Tibial artery (tissue), 4 donors: Measurements from ENCODE around the gene XPA.

Source experiments
- DNase-seq, 2 donors: peaks; one replicate each; pipeline ENCODE4 v3.0.0-alpha.2; 2019
- H3K27ac ChIP-seq, 2 donors: fragments of 200-600 bp; sonication (generic) in 1 of 2; 1 replicate in 1 of 2; 2 replicates in 1 of 2; pipeline ENCODE4 v1.5.1; 2018 to 2019; ENCODE audit warnings: mild to moderate bottlenecking in 1 of 2
- H3K27me3 ChIP-seq, 2 donors: fragments of 200-600 bp; sonication (generic) in 1 of 2; one replicate each; pipeline versions ENCODE4 v1.5.1 to v1.6.0; 2016 to 2019
- H3K36me3 ChIP-seq, 3 donors: fragments of 200-600 bp; sonication (generic) in 2 of 3; one replicate each; pipeline ENCODE4 v1.5.1; 2016 to 2019; ENCODE audit warnings: mild to moderate bottlenecking in 2 of 3
- H3K4me1 ChIP-seq, 4 donors: fragments of 200-600 bp; sonication (generic) in 2 of 4; 1 replicate in 3 of 4; 2 replicates in 1 of 4; pipeline ENCODE4 v1.5.1; 2016 to 2019
- H3K4me3 ChIP-seq, 2 donors: fragments of 200-600 bp; sonication (generic) in 1 of 2; 1 replicate in 1 of 2; 2 replicates in 1 of 2; pipeline ENCODE4 v1.5.1; 2018 to 2019; ENCODE audit warnings: mild to moderate bottlenecking in 2 of 2
- H3K9me3 ChIP-seq, 3 donors: fragments of 200-600 bp; sonication (generic) in 1 of 3; one replicate each; pipeline ENCODE4 v1.5.1; 2016 to 2019
- CTCF ChIP-seq, 2 experiments: fragments of 200-600 bp in 1 of 2; fragments of 450-650 bp in 1 of 2; IDR thresholded peaks; one replicate each; pipeline ENCODE4 v1.5.1; 2017 to 2019; ENCODE audit warnings: antibody characterized with exemption in 2 of 2, mild to moderate bottlenecking in 1 of 2, moderate library complexity in 1 of 2
- intact Hi-C: fragments of 100-400 bp; cut with DNase I; formaldehyde crosslinking; loops from one replicate; pipeline ENCODE4 v1.15.0; 2023; ENCODE audit warnings: low total_unique reads

Gene XPA

DNA sequence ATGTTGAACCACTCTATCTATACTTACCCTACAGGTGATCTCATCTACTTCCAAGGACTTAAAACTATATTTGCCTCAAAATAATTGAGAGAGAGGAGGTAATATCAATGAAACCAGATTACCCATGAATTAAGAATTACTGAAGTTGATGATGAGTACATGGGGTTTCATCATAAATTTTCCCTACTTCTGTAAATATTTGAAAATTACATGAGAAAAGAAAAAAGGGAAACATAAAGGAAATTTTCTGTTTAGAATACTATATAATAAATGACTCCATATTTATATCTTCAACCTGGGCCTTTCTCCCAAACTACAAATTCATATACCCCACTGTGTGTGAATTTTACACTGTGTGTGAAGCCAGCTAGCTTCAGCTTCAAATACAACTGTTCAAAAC is 66.5 kb downstream of the XPA start:
- intact Hi-C loops: no loop called here
- Histone ChIP-seq H3K36me3 (peaks cover 0 to 9% (median 3%) of the 10 kb centered on the region in 3 donors), H3K4me3 (no peak overlapping the region), H3K4me1 (peaks cover 0 to 38% (median 24%) of the 10 kb centered on the region in 4 donors), H3K27ac (no peak overlapping the region), H3K9me3 (no peaks in the 10 kb centered on the region), H3K27me3 (no peaks in the 10 kb centered on the region)
- DNase-seq: no peak
- no peak for TF ChIP-seq CTCF (IDR thresholded peaks at IDR 0.05)

DNA sequence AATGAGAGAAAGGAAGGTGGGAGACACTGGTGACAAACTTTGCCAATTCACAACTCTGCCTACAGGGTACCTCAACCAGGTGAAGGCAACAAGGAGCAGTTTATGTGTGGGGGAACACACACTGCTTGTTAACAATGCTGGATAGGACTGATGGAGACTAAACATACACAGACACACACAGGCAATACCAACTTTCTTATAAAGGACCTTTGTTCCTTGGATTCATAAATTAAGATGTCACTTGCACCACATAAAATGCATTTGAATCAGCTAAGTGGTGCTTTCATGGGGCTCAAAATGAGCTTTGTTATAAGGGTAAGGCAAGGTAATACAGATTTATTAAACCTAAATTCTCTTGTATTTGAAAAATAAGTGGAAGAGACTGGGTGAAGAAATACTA is 68.0 kb downstream of the XPA start:
- Histone ChIP-seq H3K27ac (no peak overlapping the region), H3K9me3 (no peaks in the 10 kb centered on the region), H3K36me3 (peaks cover 1 to 17% (median 10%) of the 10 kb centered on the region in 3 donors), H3K4me3 (no peak overlapping the region), H3K4me1 (peaks cover 0 to 23% (median 14%) of the 10 kb centered on the region in 4 donors), H3K27me3 (no peaks in the 10 kb centered on the region)
- no peak for DNase-seq
- intact Hi-C loops: no loop called here
- no peak for TF ChIP-seq CTCF (IDR thresholded peaks at IDR 0.05)

DNA sequence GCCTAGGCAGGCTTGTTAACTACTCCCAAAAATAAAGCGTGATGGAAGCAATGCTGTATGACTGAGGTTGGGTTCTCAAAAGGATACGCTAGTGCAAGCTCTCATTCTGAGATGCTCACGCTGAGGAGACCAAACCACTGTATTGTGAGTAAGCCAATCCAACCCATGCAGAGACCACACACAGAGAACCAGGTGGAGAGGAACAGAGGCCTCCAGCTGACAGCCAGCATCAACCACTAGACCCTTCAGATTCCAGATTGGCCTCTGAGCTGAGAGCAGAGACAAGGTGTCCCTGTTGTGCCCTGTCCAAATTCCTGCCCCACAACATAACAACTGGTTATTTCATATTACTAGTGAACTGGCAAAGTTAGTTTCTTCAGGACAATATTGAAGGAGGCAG is 68.5 kb downstream of the XPA start:
- intact Hi-C loops: no loop called here
- TF ChIP-seq CTCF (IDR thresholded peaks at IDR 0.05): no peak
- no peaks in the 10 kb centered on the region for H3K9me3 ChIP-seq
- no peak for DNase-seq
- peaks cover 5 to 22% (median 10%) of the 10 kb centered on the region in 3 donors for H3K36me3 ChIP-seq
- H3K27ac ChIP-seq: no peak overlapping the region
- no peak overlapping the region for H3K4me3 ChIP-seq
- H3K4me1 ChIP-seq: peaks cover 0 to 22% (median 14%) of the 10 kb centered on the region in 4 donors
- no peaks in the 10 kb centered on the region for H3K27me3 ChIP-seq

DNA sequence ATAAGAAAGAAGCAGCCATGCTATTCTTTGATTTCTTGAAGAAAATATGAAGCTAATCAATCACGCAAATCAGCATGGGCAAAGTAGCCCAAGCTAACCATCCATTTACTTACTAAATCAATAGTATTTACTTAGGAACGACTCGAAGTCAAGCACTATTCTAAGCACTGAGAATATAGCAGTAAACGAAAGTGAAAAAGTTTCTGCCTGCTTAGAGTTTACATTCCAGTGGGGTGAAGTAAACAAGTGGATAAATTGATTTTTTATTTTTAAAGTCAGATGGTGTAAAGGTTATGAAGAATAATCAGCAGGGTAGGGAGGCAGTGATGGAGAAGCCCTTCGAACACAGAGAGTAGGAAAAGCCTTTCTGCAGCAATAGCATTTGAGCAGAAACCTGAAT is 69.5 kb downstream of the XPA start:
- H3K4me1 ChIP-seq: peaks cover 0 to 22% (median 14%) of the 10 kb centered on the region in 4 donors
- intact Hi-C loops: no loop called here
- H3K27ac ChIP-seq: no peak overlapping the region

DNA sequence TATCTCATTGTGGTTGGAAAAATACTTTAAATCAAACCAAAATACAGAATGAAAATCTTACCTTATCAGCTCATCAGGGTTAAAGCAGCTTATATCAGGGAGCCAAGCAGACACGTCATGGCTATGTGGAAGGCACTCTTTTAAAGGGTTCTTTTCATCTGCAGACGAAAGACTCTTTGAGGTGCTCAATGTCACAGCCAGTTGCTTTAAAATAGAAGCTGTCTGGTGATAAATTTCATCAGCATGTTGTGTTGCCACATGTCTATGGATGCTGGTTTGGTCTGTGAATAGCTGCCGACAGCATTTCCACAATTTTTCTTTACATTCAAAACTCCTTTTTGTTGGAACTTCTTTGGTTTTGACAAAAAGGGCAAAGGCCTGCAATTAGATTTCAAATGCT is 71.5 kb downstream of the XPA start:
- Histone ChIP-seq H3K36me3 (peaks cover 18 to 38% (median 23%) of the 10 kb centered on the region in 3 donors), H3K4me3 (no peak overlapping the region), H3K9me3 (no peaks in the 10 kb centered on the region), H3K4me1 (peaks cover 0 to 7% (median 3%) of the 10 kb centered on the region in 4 donors), H3K27ac (no peak overlapping the region), H3K27me3 (no peaks in the 10 kb centered on the region)
- intact Hi-C loops: no loop called here
- no peak for TF ChIP-seq CTCF (IDR thresholded peaks at IDR 0.05)
- no peak for DNase-seq

More for the DNA sequence above, 69.5 kb downstream of the XPA start:
- Histone ChIP-seq H3K4me3 (no peak overlapping the region), H3K9me3 (no peaks in the 10 kb centered on the region), H3K27me3 (no peaks in the 10 kb centered on the region), H3K36me3 (peaks cover 10 to 30% (median 15%) of the 10 kb centered on the region in 3 donors)
- TF ChIP-seq CTCF (IDR thresholded peaks at IDR 0.05): no peak
- DNase-seq: no peak
